PC-3 (cell line): Measurements from ENCODE around the gene CSF1.

Experiments
- CTCF ChIP-seq: fragments of 300-600 bp; sonication (generic); conservative IDR thresholded peaks from 2 replicates; pipeline ENCODE4 v1.5.1; 2017; ENCODE audit warnings: antibody characterized with exemption, low read depth, mild to moderate bottlenecking, low read length
- EZH2 ChIP-seq: fragments of 300-600 bp; sonication (generic); IDR thresholded peaks from one replicate; pipeline ENCODE4 v1.6.1; 2017; ENCODE audit warnings: antibody characterized with exemption, mild to moderate bottlenecking, low read length; ENCODE audit not compliant: unreplicated experiment
- EZH2phosphoT487 ChIP-seq: fragments of 300-600 bp; sonication (generic); IDR thresholded peaks from 2 replicates; pipeline ENCODE4 v1.6.1; 2018; ENCODE audit warnings: mild to moderate bottlenecking, antibody characterized with exemption, low read length, borderline replicate concordance

DNA sequence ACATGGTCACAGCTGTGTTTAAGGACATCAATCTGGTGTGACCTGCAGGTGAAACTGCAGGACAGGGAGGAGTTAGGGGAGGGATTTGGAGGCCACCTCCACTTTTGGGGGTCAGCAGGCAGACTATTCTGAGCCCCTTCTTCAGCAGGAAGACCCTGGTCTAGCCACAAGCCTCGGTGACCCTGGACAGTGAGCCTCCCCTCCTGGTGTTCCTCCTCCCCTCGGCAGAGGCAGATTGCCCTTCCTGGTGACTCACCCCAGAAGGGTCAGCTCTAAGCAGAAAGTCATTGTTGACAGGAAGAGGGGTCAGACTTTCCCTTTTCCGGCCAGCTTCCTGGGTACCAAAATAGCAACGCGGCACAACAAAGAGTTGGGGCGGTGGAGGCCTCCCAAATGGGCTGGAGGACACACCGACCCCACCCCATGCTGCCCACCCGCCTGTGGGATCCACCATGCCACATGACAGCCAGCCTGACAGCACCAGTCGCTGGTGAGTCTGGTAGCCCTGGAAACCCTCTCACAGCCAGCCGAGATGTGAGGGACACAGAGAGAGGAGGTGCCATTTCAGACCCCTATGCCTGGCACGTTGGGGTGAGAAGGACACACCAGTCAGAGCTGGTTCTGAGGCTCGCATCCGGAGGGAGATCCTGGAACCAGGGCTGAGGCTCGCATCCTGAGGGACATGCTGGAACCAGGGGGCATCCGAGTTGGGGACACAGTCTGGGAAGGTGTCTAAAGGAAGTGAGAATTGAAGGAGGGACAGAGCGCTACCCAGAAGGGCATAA is 14.7 kb upstream of the CSF1 start:
- TF ChIP-seq CTCF (no peak), EZH2phosphoT487 (no peak), EZH2 (no peak)
